Cerebellar nuclear complex (tissue), 1 donor: ENCODE results near the gene NEDD4L.
"Not testable (repeated sequence)": the region's sequence is repeated elsewhere in the genome, so short reads cannot be mapped to it uniquely, and the experiment has no call there.

Experiments
- DNase-seq, 2 experiments: peaks; one replicate each; lab custom pipeline; 2025; lab: John Stamatoyannopoulos, UW

The NEDD4L gene

DNA sequence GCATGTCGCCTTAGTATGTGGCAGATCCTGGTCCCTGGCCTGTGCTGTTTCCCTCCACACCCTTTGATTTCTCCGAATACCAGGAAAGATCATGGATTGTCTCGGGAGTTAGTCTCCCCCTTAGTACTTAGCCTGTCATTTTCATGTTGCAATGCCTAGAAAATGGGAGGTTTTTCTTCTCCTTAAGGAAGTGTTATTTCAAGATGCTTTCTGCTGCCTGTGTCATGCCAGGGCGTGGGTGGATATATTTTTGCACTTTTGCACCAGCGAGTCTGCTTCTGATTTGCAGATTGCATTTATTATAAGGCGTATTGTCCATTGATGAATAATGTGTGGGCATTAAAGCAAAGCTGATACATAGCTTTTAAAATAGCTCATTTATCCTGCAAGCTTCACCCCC is 223.5 kb downstream of the NEDD4L start:
- no peak for DNase-seq

DNA sequence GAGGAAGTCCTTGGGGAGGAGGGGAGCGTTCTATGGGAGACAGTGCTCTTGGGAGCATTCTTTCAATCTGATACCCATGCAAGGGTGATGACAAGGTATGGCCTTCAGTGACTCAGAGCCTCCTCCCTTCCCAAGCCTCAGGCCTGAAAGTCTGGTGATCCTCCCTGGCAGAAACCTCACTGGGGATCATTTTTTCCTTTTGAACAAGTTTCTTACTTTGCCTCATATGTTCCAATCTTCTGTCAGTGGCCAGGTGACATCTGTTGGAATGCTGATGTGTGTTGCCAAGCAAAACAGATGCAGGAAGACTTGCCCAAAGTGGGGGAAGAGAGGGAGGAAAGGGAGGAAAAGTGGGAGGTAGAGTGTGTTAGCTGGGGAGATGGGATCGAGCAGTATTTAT is 224.8 kb downstream of the NEDD4L start:
- DNase-seq = no peak

- no peak for DNase-seq
Observed at GRCh38 chr18:58269931-58270330, 225.9 kb downstream of the NEDD4L start.

DNA sequence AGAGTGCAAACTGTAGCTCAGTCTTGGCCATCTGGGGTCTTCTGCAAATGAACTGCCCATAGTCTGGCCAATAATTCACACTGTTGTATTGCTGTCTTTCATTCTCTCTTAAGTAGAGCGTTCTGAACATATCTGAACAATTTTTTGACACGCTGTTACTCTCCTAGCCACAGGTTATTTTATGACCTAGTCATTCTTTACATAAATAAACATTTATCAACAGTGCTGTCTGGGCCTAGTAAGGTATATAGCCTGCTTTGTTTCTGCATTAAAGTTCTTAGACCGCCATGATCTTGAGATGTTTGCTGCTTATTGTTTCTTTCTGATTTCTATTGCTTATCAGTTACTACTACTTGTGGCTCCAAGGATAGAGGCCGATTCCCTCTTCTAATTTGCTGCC is 226.4 kb downstream of the NEDD4L start:
- DNase-seq = no peak

GRCh38 chr18:58271770-58272169 is 227.7 kb downstream of the NEDD4L start:
- no peak for DNase-seq

DNA sequence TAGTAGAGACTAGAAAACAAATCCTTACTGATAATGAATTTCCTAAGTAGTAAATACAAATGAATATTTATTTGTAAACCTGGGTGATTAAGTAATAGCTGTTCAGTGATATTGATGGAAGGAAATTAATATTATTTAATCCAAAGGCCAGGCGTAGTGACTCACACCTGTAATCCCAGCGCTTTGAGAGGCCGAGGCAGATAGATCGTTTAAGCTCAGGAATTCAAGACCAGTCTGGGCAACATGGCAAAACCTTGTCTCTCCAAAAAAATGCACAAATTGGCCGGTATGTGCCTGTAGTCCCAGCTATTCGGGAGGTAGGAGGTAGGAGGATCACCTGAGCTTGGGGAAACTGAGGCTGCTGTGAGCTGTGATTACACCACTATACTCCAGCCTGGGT is 228.2 kb downstream of the NEDD4L start:
- no peak for DNase-seq

DNA sequence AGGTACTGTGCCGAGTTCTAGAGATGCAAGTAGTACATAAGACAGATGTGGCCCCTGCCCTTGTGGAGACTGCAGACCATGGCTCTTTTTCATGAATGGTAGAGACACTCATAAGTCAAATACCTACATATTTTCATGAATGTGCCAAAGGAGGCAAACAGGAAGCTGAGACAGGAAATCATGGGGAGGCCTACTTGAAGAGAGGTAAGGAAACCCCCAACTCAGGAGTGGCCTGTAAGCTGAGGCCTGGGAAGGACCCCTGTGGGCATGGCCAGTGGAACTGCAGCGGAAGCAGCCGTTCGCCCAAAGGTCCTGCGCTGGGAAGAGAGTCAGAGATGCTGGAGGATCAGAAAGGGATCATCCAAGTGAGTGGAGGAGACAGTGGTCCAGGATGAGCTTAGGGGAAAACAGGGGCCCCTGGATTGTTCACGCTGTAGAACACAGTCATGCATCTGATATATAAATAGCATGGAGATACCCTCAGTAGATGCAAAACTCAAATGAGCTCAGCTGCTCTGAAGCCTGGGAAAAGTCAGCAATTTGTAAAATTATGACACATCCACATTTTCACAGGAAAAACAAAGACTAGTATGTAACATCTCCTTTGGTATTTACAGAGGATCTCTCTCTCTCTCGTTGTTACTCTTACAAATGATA is 228.9 kb downstream of the NEDD4L start:
- DNase-seq = no peak

GRCh38 chr18:58275176-58275575 is 231.2 kb downstream of the NEDD4L start:
- DNase-seq = no peak

DNA sequence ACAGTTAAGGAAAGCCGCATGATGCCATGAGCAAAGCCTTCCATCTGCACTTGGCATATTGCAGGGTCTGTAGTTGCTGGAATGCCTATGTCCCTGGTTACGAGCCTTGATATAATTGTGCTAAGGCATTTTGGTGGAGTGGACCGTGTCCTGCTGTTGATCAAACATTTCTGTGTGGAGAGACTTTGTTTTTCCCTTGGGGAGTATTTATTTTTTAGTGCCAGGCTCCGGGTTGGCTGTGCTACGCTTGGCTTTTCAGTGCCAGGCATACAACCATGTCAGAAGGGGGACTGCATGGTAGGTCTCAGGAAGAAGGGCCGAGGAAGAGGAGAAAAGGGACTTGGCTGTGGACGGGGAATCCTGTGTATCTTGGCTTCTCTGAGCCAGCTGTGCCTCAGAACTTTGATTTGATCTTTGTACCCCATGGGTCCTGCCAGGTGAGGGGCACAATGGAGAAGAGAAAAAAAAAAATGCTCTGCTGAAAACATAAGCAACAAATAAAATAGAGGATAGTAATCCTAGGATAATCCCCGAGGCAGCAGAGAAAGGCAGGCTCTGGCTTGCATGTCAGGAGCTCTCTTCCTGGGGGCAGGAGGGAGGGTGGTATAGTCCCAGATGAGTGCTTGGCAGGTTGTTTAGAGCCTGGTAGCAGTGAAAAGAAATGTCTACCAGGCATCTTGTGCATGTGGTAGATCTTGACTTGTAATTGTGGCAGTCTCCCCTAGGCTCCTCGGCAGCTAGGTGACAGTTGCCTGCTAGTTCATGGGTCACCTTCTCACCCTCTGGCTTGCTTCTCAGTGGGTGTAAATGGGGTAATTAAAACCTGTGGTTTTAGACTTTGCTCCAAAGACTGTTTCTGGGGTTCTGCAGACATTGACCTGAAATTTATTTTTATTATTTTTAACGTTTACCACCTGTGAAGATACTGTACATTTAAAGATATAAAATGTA is 233.0 kb downstream of the NEDD4L start:
- no peak for DNase-seq

DNA sequence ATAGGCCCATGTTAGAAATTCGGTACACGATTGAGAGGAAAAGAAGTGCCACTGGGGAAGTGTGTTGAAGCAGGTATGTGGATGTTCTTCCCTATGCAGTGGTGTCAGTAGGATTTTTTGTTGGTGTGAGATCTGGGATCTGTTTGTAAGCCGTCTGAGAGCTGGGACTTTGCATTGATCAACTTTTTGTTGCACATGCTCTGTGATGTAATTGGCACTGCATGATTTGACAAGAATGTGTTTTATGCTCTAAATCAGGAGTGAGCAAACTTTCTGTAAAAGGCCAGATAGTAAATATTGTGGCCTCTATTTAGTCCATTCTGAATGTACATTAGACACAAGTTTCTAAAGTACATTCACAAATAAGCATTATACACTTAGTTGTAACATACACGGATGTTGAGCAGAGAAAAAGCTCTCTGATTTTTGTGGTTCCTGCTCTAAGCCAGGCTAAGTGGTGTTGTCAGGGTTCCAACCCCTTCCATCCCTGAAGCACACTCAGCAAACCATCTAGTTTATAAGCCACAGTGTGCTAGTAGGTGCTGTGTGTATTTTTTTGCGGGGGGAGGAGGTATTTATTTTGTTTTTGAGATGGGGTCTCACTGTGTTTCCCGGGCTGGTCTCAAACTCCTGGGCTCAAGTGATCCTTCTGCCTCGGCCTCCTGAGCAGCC is 235.6 kb downstream of the NEDD4L start:
- DNase-seq = no peak

DNA sequence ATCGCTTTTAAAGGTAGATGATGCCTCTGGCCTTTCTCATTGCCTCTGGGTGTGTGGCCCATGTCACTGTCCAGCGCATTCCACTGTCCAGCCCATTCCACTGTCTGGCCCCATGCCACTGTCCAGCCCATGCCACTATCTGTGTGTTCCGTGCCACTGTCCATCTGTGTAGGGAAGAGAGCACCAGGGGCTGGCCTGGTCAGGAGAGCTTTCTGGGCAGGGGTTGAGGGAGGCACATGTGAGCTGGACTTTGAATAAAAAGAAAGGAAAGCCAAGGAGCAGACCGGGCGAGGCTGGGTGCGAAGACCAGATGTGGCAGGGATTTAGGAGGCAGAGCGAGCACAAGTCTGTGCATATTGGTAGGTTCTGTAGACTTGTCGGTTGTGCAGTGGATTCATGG is 236.2 kb downstream of the NEDD4L start:
- no peak for DNase-seq

DNA sequence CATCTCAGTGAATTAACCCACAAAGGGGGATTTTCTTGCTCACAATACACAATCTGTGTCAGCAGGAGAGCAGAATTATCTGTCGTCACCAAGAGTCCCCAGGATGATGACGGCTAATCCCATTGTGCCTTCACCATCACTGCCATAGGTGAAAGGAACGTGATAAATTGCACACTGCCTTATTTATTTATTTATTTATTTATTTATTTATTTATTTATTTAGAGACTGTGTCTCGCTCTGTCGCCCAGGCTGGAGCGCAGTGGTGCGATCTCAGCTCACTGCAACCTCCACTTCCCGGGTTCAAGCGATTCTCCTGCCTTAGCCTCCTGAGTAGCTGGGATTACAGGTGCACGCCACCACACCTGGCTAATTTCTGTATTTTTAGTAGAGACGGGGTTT is 238.8 kb downstream of the NEDD4L start:
- DNase-seq = not testable (repeated sequence)

GRCh38 chr18:58284699-58285448 is 240.8 kb downstream of the NEDD4L start:
- DNase-seq = no peak

DNA sequence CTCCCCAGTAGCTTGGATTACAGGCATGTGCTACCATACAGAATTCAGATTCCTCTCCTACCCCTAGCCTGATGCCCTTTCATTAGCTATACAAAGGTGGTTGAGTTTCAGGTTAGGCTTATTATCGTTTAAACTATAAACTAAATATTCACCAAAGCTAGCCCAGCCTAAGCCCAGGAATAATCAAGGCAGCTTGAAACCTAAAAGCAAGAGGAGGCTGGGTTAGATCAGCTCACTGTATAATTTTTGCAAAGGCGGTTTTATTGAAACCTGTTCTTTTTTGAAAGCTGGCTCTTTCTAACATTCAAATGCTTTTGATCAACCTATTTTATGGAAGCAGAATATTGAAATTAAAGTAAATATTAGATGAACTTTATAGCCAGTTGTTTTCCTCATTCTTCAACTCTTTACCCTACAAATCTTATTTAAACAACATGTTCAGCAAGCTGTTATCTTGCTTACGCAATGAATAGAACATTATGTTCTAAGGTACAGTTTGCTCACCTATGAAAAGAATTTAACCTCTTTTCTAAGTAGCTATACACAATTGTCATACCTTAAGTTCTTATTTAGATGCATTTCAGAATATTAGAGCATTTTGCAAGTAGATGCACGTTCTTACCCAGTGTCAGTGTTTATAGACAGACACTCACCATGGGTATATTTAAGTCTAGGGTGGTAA is 241.6 kb downstream of the NEDD4L start:
- DNase-seq = no peak

DNA sequence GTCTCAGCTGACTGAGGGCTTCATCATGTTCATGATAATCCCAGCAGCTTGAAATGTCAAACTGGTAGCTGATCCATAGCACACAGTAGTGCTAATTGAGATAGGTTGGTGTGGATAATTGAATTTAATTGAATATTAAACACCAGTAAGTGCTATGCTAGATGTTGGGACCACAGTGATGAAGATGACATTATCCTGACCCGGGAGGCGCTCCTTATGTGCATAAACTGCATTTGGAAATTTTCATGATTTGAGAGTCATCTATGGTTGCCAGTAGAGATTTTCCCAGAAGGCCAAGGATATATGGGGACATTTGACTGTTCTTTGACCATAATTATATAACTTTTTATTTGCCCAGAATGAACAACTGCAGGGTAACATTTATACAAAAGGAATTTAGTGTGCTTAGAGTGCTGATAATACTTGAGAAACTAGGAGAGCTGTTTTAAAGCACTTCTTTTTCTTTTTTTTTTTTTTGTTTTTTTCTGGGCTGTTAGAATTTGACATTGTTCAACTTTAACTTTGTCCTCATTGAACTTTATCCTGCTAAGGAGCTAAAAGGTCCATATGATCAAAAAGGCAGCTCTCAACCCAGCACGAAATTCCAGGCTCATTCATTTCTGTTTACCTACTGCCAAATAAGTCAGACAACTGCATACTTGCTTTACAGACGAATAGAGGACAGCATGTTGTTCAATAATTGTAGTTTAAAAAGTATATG is 242.8 kb downstream of the NEDD4L start:
- DNase-seq = no peak

DNA sequence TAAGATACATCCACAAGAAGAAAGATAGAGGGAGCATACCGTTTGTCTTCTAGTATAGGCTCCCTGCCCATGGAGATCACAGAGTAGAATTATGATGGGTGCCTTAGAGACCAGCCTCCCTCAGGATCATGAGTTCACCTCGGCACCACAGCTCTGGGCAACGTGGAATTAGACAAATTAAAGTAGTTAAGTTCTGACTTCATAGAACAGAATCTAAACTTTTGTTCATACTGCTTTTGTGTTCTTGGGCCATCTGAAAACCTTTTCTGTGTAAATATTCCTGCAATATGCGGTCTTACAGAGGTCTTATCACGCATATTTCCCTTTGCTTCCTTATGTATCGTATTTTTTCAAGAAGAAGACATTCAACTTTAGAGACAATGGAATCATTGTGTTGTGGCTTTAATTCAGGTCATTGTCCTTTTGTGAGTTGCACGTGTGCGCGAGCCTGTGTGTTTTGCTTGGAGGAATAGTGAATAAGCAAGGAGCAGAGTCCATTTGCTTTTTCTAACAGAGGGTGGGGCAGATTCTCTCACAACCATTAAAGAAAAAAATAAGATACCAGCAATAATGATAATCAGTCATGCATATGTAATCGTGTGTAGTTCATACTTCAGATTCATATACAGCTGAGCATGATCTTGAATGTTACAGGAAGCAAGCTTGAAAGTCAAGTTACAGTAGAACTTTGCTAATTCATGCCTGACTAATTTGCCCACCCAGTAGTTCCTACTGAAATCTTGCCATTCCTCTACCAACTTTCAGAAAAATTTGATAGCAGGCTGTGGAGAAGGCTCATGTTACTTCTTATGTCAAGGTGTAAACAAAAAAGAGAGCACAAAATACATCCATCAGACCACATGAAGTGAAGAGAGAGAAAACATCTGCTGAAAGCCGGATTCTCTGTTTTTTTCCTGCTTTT is 243.6 kb downstream of the NEDD4L start:
- no peak for DNase-seq

DNA sequence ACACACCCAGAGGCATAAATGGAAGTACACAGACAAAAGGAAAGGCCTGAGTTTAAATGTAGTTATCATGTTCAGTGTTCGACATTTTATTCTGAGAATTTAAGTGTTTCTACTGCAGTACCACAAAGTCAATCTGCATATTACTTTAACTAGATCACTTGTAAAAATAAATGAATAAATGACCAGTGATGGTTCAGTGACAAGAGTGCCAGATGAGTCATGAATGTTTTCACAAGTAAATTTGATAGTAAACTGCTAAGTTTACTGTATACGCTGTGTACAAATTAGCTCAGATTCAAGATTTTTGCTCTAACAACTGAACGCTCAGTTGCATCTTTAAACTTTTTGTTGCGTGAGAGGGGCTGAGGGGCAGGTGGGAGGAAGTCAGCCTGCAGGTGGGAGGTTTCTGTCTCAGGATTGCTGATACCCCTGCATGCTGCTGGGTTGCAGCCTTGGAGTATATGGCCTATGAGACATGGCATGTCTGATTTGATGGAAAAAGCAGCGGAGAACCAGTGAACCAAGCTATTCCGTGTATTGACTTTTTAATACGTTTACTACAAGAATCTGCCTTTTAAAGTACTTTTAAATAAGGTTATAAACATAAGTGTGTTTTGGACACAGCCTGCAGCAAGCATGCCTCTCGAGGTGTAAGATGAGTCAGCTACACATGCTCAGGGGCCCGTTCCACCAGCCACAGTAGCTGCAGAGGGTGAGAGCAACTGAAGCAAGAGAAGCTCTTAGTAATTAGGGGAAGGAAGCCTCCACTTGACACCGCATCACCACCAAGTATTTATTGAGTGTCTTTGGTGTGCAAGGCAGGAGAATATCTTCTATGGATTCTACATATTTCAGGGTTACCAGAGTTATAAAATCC is 245.1 kb downstream of the NEDD4L start:
- no peak for DNase-seq

DNA sequence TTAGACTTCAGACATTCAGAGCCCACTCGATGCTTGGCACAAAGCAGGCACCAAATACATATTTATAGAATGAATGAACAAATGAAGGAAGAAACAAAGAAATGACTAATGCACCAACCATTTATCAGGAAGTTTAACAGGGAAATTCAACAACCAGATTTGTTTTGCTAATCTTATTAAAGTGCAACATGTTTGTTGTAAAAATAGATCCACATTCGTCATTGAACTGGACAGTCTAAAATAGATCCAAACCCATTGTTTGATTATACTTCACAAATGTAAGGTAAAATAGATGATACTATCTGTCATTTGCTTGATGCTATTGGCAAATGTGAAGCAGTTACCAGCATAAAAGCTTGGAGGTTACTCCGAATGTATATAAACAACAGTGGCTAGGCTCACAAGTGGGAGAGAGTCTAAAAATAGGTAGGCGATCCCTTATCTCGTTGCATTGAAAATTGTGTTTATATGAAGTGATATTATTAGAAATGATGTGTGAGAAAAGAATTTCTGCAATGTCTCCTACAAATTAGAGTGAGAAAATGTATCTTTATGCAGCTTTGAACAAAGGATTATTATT is 246.2 kb downstream of the NEDD4L start:
- DNase-seq = no peak
